ENCODE results near the gene RNF7.

GRCh38 chr3:141699324-141699723 is 38.8 kb upstream of the RNF7 start:
- TF ChIP-seq POLR2AphosphoS5 (IDR thresholded peaks at IDR 0.05; ENCODE audit: insufficient read depth, low read depth, low read length), result no peak
- TF ChIP-seq CTCF (IDR thresholded peaks at IDR 0.05; ENCODE audit: extremely low read depth in 1 of 2, insufficient read depth in 1 of 2, low read depth in 1 of 2, low read length in 2 of 2), result no peak
